Ishikawa (cell line): ENCODE measurements around the gene ENDOU.

Experiments used
- CEBPB ChIP-seq: IDR thresholded peaks from 2 replicates; pipeline ENCODE4 v1.6.1; 2012
- CREB1 ChIP-seq: IDR thresholded peaks from 2 replicates; pipeline ENCODE4 v1.6.1; 2012; ENCODE audit warnings: low read depth
- EGR1 ChIP-seq: IDR thresholded peaks from 2 replicates; pipeline ENCODE4 v1.6.1; 2012
- EP300 ChIP-seq: IDR thresholded peaks from 2 replicates; pipeline ENCODE4 v1.6.1; 2012; ENCODE audit warnings: borderline replicate concordance
- FOXM1 ChIP-seq: IDR thresholded peaks from 2 replicates; pipeline ENCODE4 v1.6.1; 2012; ENCODE audit warnings: low read depth, borderline replicate concordance
- MAX ChIP-seq: IDR thresholded peaks from 2 replicates; pipeline ENCODE4 v1.6.1; 2012
- NFIC ChIP-seq: IDR thresholded peaks from 2 replicates; pipeline ENCODE4 v1.6.1; 2012
- RAD21 ChIP-seq: IDR thresholded peaks from 2 replicates; pipeline ENCODE4 v1.6.1; 2012; ENCODE audit warnings: low read depth
- REST ChIP-seq: IDR thresholded peaks from 2 replicates; pipeline ENCODE4 v1.6.1; 2012; ENCODE audit warnings: low read depth, mild to moderate bottlenecking
- TAF1 ChIP-seq: IDR thresholded peaks from 2 replicates; pipeline ENCODE4 v1.6.1; 2012; ENCODE audit warnings: low read depth, mild to moderate bottlenecking
- TCF12 ChIP-seq: IDR thresholded peaks from 2 replicates; pipeline ENCODE4 v1.6.1; 2012; ENCODE audit warnings: low read depth
- TEAD4 ChIP-seq: IDR thresholded peaks from 2 replicates; pipeline ENCODE4 v1.6.1; 2012
- USF1 ChIP-seq: IDR thresholded peaks from 2 replicates; pipeline ENCODE4 v1.6.1; 2012
- YY1 ChIP-seq: IDR thresholded peaks from 2 replicates; pipeline ENCODE4 v1.6.1; 2012; ENCODE audit warnings: low read depth
- ZBTB7A ChIP-seq: IDR thresholded peaks from 2 replicates; pipeline ENCODE4 v1.6.1; 2012; ENCODE audit warnings: low read depth

Gene ENDOU

GRCh38 chr12:47754126-47754525, 28.8 kb upstream of the ENDOU start:
- TF ChIP-seq YY1 (no peak), USF1 (no peak)

- TF ChIP-seq TCF12 (peak; percentile 95), FOXM1 (peak; percentile 74), TAF1 (no peak), YY1 (0 out of 2 replicates have a peak, but pooled peaks have one; percentile 21), EGR1 (no peak), ZBTB7A (0 out of 2 replicates have a peak, but pooled peaks have one; percentile 45), MAX (peak; percentile 75), CREB1 (peak; percentile 32; the same call in 1 of the 2 replicates), CEBPB (no peak), NFIC (peak; percentile 88), USF1 (peak; percentile 97), TEAD4 (peak; percentile 88), RAD21 (no peak), REST (no peak), EP300 (peak; percentile 95)
Observed at GRCh38 chr12:47753021-47754001, 28.0 kb upstream of the ENDOU start.

- no peak for TF ChIP-seq YY1
Observed at GRCh38 chr12:47752552-47752951, 27.3 kb upstream of the ENDOU start.

GRCh38 chr12:47752121-47752520, 26.8 kb upstream of the ENDOU start:
- TF ChIP-seq USF1 (no peak), MAX (no peak), FOXM1 (no peak), NFIC (no peak), CEBPB (no peak), RAD21 (no peak), CREB1 (no peak), TAF1 (no peak), EGR1 (no peak), ZBTB7A (no peak), TEAD4 (no peak), REST (no peak), YY1 (no peak)

GRCh38 chr12:47751561-47751960, 26.3 kb upstream of the ENDOU start:
- no peak for TF ChIP-seq EP300
- TF ChIP-seq TAF1: no peak
- TF ChIP-seq REST: no peak
